GM15510 (cell line): Measurements from ENCODE around the gene SERPINA6.

Source experiments
- POLR2A ChIP-seq: IDR thresholded peaks from 3 replicates; pipeline ENCODE4 v1.6.1; 2011; ENCODE audit warnings: borderline replicate concordance; ENCODE audit not compliant: insufficient read length; ENCODE audit errors: extremely low read depth

Gene SERPINA6

GRCh38 chr14:94340533-94340932, 17.4 kb upstream of the SERPINA6 start:
- no peak for TF ChIP-seq POLR2A

- no peak for TF ChIP-seq POLR2A
These were observed 14.9 kb upstream of the SERPINA6 start for GRCh38 chr14:94338023-94338422.

GRCh38 chr14:94337274-94337673, 14.1 kb upstream of the SERPINA6 start:
- no peak for TF ChIP-seq POLR2A

GRCh38 chr14:94334872-94335271, 11.7 kb upstream of the SERPINA6 start:
- TF ChIP-seq POLR2A = no peak

- TF ChIP-seq POLR2A = no peak
These were observed 9.5 kb upstream of the SERPINA6 start for GRCh38 chr14:94332587-94332986.

GRCh38 chr14:94332063-94332583, 9.0 kb upstream of the SERPINA6 start:
- TF ChIP-seq POLR2A = no peak

GRCh38 chr14:94331462-94331861, 8.3 kb upstream of the SERPINA6 start:
- TF ChIP-seq POLR2A = no peak

GRCh38 chr14:94330857-94331256, 7.7 kb upstream of the SERPINA6 start:
- TF ChIP-seq POLR2A = no peak

- TF ChIP-seq POLR2A = no peak
These were observed 7.3 kb upstream of the SERPINA6 start for GRCh38 chr14:94330432-94330831.

- no peak for TF ChIP-seq POLR2A
These were observed 6.7 kb upstream of the SERPINA6 start for GRCh38 chr14:94329857-94330256.

GRCh38 chr14:94328196-94328595, 5.1 kb upstream of the SERPINA6 start:
- no peak for TF ChIP-seq POLR2A

- no peak for TF ChIP-seq POLR2A
These were observed 1.5 kb downstream of the SERPINA6 start for GRCh38 chr14:94321421-94322271.

GRCh38 chr14:94320243-94320642, 2.9 kb downstream of the SERPINA6 start:
- TF ChIP-seq POLR2A = no peak

GRCh38 chr14:94317259-94317658, 5.9 kb downstream of the SERPINA6 start:
- no peak for TF ChIP-seq POLR2A

- TF ChIP-seq POLR2A = no peak
These were observed 6.4 kb downstream of the SERPINA6 start for GRCh38 chr14:94316692-94317091.

- TF ChIP-seq POLR2A = no peak
These were observed 8.2 kb downstream of the SERPINA6 start for GRCh38 chr14:94314890-94315289.
